NCI-H2196 treated with DMSO at 0.1 percent for 48 hours (cell line): ENCODE results near the gene CFAP97D2.
"Not testable (repeated sequence)": the region's sequence is repeated elsewhere in the genome, so short reads cannot be mapped to it uniquely, and the experiment has no call there.

Experiments used
- DNase-seq: peaks from one replicate; lab custom pipeline; 2025; ENCODE audit not compliant: unreplicated experiment; lab: John Stamatoyannopoulos, UW

CFAP97D2 gene

GRCh38 chr13:114198556-114198955 lies 19.5 kb downstream of the CFAP97D2 start:
- DNase-seq, result no peak

GRCh38 chr13:114199526-114199925 lies 20.5 kb downstream of the CFAP97D2 start:
- not testable (repeated sequence) for DNase-seq

GRCh38 chr13:114199954-114200353 lies 20.9 kb downstream of the CFAP97D2 start:
- no peak for DNase-seq

GRCh38 chr13:114200399-114200911 lies 21.4 kb downstream of the CFAP97D2 start:
- DNase-seq, result no peak

- no peak for DNase-seq
These were observed 23.5 kb downstream of the CFAP97D2 start for GRCh38 chr13:114202581-114202980.

- no peak for DNase-seq
These were observed 24.5 kb downstream of the CFAP97D2 start for GRCh38 chr13:114203536-114203935.

GRCh38 chr13:114204894-114205293 lies 25.8 kb downstream of the CFAP97D2 start:
- DNase-seq, result no peak

- no peak for DNase-seq
These were observed 29.1 kb downstream of the CFAP97D2 start for GRCh38 chr13:114208134-114208533.

- no peak for DNase-seq
These were observed 32.5 kb downstream of the CFAP97D2 start for GRCh38 chr13:114211446-114212157.

GRCh38 chr13:114212158-114212495 lies 33.1 kb downstream of the CFAP97D2 start:
- DNase-seq, result no peak

- DNase-seq, result no peak
These were observed 34.9 kb downstream of the CFAP97D2 start for GRCh38 chr13:114213980-114214379.

- DNase-seq, result no peak
These were observed 40.3 kb downstream of the CFAP97D2 start for GRCh38 chr13:114219392-114219791.

- DNase-seq, result no peak
These were observed 43.5 kb downstream of the CFAP97D2 start for GRCh38 chr13:114222461-114222968.

GRCh38 chr13:114224201-114224600 lies 45.1 kb downstream of the CFAP97D2 start:
- DNase-seq, result no peak

GRCh38 chr13:114225610-114226009 lies 46.6 kb downstream of the CFAP97D2 start:
- DNase-seq, result no peak

GRCh38 chr13:114226088-114226487 lies 47.0 kb downstream of the CFAP97D2 start:
- DNase-seq, result no peak

- DNase-seq, result peak; percentile 12
These were observed 47.8 kb downstream of the CFAP97D2 start for GRCh38 chr13:114226699-114227323.

GRCh38 chr13:114227528-114227927 lies 48.5 kb downstream of the CFAP97D2 start:
- DNase-seq, result no peak

GRCh38 chr13:114228176-114228575 lies 49.1 kb downstream of the CFAP97D2 start:
- no peak for DNase-seq

GRCh38 chr13:114229506-114229905 lies 50.4 kb downstream of the CFAP97D2 start:
- no peak for DNase-seq

GRCh38 chr13:114230117-114230516 lies 51.1 kb downstream of the CFAP97D2 start:
- DNase-seq, result no peak

- DNase-seq, result no peak
These were observed 51.5 kb downstream of the CFAP97D2 start for GRCh38 chr13:114230575-114230974.
